Fibroblast of mammary gland (primary cell): ENCODE data around the gene GLDN.
A peak's percentile ranks its signal among the peaks of the same experiment; 100 is the strongest.

Experiments used
- DNase-seq: peaks from one replicate; pipeline ENCODE4 v3.0.0-alpha.2; 2010; ENCODE audit warnings: low read depth
- H3K4me3 ChIP-seq: 2 replicates; pipeline ENCODE4 v1.5.1; 2011; ENCODE audit warnings: low read depth, mild to moderate bottlenecking, low read length, moderate library complexity; ENCODE audit not compliant: control insufficient read depth
- CTCF ChIP-seq: conservative IDR thresholded peaks from 2 replicates; pipeline ENCODE4 v1.5.1; 2011; ENCODE audit warnings: low read depth, low read length, inconsistent platforms; ENCODE audit not compliant: control insufficient read depth, insufficient read depth

GLDN gene

GRCh38 chr15:51447855-51448621 lies 106.6 kb downstream of the GLDN start:
- no peak overlapping the region for H3K4me3 ChIP-seq
- DNase-seq: no peak
- TF ChIP-seq CTCF: no peak

- no peak overlapping the region for H3K4me3 ChIP-seq
- peak; percentile 6 for DNase-seq
- no peak for TF ChIP-seq CTCF
Observed at GRCh38 chr15:51448622-51449399, 107.4 kb downstream of the GLDN start.

GRCh38 chr15:51450001-51450400 lies 108.5 kb downstream of the GLDN start:
- H3K4me3 ChIP-seq: no peak overlapping the region
- no peak for TF ChIP-seq CTCF
- DNase-seq: no peak
